Esophagus mucosa (tissue), 1 donor: ENCODE data around the gene ANKRD35. TPM values are rescaled to one million over a fixed set of nuclear protein-coding genes. Genes with fewer than 3 reads are reported as not detected.

ENCODE experiments used
- ATAC-seq: fragments of 200-7000 bp; cut with Tn5 transposase; one replicate; pipeline ENCODE4 v1.9.1; 2020
- total RNA-seq: library from RNA; stranded (reverse); gene quantifications from one replicate; pipeline ENCODE4 v1.2.4, GENCODE V29; 2023
- donor health status: DM: yes; HTN: yes; CAD: no.

Gene ANKRD35
- total RNA-seq, 1 donor from 2014 or later: 13.7 TPM

GRCh38 chr1:145893306-145894055, 7.8 kb upstream of the ANKRD35 start:
- no peak for ATAC-seq

GRCh38 chr1:145892486-145893087, 6.9 kb upstream of the ANKRD35 start:
- ATAC-seq: no peak

- peak; percentile 85 for ATAC-seq
These were observed 6.2 kb upstream of the ANKRD35 start for GRCh38 chr1:145891587-145892485.

DNA sequence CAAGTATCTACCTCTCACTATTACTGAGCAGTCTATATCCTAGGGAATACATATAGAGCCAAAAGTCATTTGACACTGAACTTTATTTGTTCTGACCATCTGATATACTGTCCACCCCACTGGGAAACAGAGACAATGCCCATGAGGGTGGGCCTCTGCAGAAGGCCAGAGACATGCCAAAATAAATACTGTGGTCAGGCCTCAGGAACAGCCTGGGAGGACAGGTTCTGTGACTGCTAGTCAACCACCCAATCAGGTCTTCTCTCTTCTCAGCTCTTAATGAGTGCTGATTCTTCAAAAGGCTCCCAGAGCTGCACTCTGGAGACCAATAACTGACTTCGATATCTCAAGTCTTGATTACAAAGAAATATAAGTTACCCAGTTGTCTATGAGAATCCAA, 5.5 kb upstream of the ANKRD35 start:
- ATAC-seq: peak; percentile 69

DNA sequence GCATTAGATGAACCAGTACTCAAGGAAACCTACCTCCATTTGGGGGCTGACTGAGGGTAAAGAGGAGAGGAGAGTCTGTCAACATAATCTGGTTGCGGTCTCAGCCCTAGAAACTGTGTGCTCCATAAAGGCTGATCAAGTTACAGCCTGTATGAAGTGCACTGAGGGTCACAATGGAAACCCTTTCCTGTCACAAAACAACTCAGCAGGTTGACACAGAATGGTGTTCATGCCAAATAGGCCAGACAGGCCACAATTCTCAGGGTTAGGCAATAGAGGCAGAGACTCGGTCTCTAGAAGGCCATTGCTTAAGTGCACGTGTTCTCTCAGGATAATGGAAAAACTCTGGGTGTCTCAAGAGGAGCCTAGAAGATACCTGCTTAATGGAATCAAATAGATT, 4.1 kb upstream of the ANKRD35 start:
- no peak for ATAC-seq

DNA sequence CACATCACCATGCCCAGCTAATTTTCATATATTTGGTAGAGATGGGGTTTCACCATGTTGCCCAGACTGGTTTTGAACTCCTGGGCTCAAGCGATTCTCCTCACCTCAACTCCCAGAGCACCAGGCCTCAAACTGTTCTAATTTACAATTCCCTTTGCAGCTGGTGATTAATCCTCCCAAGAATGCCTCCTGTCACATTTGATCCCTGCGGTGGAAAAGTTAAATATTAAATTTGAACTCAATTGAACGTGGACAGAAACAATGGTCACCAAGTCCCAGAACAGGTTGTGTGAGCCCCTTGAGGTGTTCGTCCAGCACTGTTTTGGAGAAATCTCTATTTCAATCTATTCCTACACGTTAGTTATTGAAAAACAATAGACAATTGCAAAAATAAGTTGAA, 2.0 kb upstream of the ANKRD35 start:
- ATAC-seq: no peak

DNA sequence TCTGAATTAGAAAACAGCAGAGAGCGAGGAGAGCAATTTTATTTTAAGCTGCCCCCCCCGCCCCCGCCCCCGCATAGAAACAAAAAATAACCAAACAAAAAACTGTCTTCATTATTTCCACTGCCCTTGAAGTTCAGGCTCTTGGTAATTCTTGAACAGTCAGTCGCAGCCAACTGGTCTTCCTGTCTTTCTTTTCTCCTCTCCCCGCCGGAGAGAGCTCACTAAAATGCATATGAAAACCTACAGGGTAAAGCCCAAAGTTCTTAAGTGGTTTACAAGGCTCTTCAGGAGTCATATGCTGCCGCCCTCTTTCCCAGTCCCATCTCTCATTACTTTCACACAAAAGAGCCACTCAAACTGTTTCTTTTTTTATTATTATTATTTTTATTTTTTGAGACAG, 1.1 kb upstream of the ANKRD35 start:
- no peak for ATAC-seq

GRCh38 chr1:145886390-145886789, 724 bp upstream of the ANKRD35 start:
- ATAC-seq: no peak

DNA sequence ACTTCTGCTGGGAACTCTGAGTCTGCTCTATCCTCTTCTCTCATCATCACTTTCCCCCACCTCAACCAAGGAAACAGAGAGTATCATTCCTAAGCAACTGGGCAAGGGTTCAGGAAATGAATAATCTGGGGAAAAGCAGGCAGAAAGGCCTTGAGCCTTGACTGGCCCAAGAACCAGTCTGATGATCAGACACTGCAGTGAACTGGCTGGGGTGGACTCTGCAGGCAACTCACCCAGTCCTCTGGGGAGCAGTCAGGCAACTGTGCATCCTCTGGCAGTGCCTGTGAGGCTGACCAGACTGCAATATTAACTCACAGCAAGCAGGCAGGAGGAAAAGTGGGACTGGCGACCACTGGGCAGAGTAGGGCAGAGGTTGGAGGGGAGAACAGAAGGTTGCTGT, 991 bp downstream of the ANKRD35 start:
- peak; percentile 22 for ATAC-seq

DNA sequence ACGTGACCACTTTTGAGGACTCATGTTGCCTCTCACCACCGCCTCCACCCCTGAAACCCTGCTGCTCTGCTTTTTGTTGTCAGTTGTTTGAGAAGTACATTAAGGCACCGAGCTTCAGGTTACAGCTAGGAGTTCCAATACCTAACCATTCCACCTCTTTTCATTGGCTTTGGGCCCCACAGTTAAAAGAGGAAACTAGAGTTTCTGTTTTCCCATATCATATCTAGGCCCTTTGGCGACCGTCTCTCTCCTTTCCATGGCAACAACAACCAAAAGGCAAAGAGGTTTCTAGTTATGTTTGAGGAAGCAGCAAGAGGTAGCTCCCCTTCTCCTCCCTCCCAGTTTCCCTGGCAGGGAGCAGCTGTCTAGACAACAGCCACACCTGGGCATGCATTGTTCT, 5.9 kb downstream of the ANKRD35 start:
- no peak for ATAC-seq

DNA sequence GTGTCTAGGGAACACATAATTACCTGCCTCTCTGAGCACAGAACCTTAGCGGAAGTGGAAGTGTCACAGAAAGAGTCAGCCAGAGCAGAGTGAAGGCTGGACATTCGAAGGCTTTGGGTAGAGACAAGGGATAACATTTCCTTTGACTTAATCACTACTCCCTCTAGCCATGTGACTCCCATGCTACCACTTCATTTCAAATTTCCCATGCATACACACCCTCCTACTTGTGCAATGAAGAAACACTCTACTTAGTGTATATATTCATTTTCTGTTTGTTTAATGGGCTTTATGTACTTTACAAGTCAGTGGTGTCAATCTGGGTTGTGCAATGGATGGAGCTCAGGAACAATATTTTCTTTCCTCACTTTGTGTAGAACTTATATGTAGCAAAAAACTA, 6.9 kb downstream of the ANKRD35 start:
- peak; percentile 92 for ATAC-seq

DNA sequence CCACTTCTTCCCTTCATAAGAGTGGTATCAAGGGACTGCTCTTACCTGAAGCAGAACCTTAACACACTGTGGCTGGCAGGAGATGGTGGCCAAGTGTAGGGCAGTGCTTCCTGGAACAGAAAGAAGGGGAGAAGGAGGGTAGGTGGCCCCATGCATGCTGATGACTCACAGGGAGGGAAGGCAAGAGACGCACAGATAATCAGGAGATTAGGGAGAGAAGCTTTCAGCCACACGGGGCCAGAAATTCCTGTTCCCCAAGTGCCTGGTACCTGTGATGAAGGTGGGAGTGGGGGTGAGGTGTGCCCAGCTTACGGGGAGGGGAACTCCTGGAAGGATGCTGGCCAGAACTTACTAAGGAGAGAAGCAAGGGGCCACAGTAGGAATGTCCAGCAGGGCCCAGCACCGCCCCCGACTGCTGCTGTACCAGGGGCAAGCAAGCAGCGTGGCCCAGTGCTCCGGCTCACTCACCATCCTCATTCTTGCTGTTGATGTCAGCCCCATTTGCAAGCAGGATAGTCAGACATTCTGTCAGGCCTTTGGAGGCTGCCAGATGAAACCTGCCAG, 7.7 kb downstream of the ANKRD35 start:
- ATAC-seq: peak; percentile 89

GRCh38 chr1:145874646-145875045, 11.0 kb downstream of the ANKRD35 start:
- no peak for ATAC-seq

- peak; percentile 48 for ATAC-seq
These were observed 13.4 kb downstream of the ANKRD35 start for GRCh38 chr1:145871994-145872924.

- no peak for ATAC-seq
These were observed 17.4 kb downstream of the ANKRD35 start for GRCh38 chr1:145868232-145868631.

GRCh38 chr1:145863282-145864018, 22.2 kb downstream of the ANKRD35 start:
- ATAC-seq: no peak

- ATAC-seq: peak; percentile 86
These were observed 26.1 kb downstream of the ANKRD35 start for GRCh38 chr1:145859491-145860023.

DNA sequence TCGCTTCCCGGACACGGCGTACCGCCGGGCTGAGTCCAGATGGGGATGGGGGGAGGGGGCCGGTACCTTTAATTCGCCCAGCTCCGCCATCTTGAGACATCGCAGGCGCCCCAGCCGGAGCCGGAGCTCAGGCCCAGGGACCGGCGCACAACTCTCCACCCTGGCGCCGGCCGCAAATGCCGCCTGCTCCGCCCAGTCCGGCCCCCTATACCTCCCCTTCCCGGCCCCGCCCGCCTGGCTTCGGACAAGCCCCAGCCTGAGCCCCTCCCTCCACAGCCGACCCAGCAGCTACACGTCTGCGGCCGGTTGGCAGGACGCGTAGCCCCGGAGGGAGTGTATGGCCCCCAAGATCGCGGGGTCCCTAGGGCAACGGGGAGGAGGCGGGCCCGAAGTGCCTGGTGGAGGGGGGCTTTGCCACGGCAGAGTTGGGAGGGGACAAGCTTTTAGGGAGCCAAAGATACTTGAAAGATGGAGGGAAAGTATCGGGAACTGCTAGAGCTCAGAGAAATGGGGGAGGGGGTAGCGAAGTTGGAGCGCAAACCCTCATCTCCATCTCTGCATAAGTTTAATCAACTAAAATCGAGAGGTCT, 26.7 kb downstream of the ANKRD35 start, which contains the start of gene PIAS3:
Gene PIAS3, minus strand, starts transcription at position 181 of the 590 bp plus-strand sequence. Its CDS starts 91 bp downstream, at position 90.
- peak; percentile 96 for ATAC-seq

GRCh38 chr1:145858238-145858900, 27.3 kb downstream of the ANKRD35 start:
- peak; percentile 47 for ATAC-seq

GRCh38 chr1:145857170-145857569, 28.5 kb downstream of the ANKRD35 start:
- ATAC-seq: no peak
